Colonic mucosa (tissue), 4 donors: ENCODE data around the gene PIEZO2. TPM values are rescaled to one million over a fixed set of nuclear protein-coding genes. Genes with fewer than 3 reads are reported as not detected.

ENCODE experiments used
- DNase-seq: peaks from one replicate; pipeline ENCODE4 v3.0.0-alpha.2; 2020
- H3K27ac ChIP-seq: fragments of 200-600 bp; one replicate; pipeline ENCODE4 v1.8.0; 2021
- H3K27me3 ChIP-seq: fragments of 200-600 bp; one replicate; pipeline ENCODE4 v1.8.0; 2021
- H3K36me3 ChIP-seq: fragments of 200-600 bp; one replicate; pipeline ENCODE4 v1.8.0; 2021
- H3K4me1 ChIP-seq: fragments of 200-600 bp; one replicate; pipeline ENCODE4 v1.8.0; 2021; ENCODE audit warnings: mild to moderate bottlenecking
- H3K4me3 ChIP-seq: fragments of 200-600 bp; one replicate; pipeline ENCODE4 v1.8.0; 2021
- H3K9ac ChIP-seq, 2 donors: one replicate each; pipeline ENCODE4 v1.7.0; 2013; ENCODE audit warnings: control low read depth in 2 of 2, low read depth in 2 of 2, low read length in 2 of 2
- H3K9me3 ChIP-seq: fragments of 200-600 bp; one replicate; pipeline ENCODE4 v1.8.0; 2021
- intact Hi-C: fragments of 100-400 bp; cut with DNase I; formaldehyde crosslinking; loops from one replicate; pipeline ENCODE4 v1.14.1; 2022
- total RNA-seq, 2 donors: library from RNA; stranded (reverse); fragmentation: NEBNext Ultra II Directional in 1 of 2; extraction: Animal tissue kit (Norgen Biotek cat#: 25700) in 1 of 2; gene quantifications; one replicate each; pipeline ENCODE4 v1.2.1, GENCODE V29; 2021
- TF ChIP-seq, protein P1 (sequence below): fragments of 200-600 bp; IDR thresholded peaks from one replicate; pipeline ENCODE4 v1.8.0; 2022; ENCODE audit warnings: antibody characterized with exemption, mild to moderate bottlenecking
- donor health status: healthy.
- donor health status: DM: no; HTN: no; CAD: no.
- donor health status: DM: no; HTN: no; CAD: no.

Gene PIEZO2
- total RNA-seq, 2 donors from 2014 or later: 0.79 to 4.0 TPM

DNA sequence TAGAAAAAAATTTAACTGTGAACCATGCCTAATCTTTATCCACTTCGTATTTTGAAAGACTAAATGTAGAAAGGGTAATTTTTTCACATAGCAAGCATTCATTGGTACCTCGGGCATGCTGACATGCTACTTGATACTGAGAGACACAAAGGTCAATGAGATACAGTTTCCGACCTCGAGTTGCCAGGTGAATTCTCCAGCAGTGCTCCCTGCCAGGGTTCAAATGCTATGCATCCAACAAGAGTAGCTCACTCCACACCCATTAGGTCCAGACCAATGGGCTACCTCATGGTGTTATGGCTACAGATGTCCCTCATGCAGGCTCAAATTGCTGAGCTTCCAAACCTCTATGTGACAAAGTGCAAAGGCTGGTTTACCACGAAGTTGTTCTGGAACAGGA, 305.8 kb downstream of the PIEZO2 start:
- Histone ChIP-seq H3K4me1 (no peaks in the 10 kb centered on the region), H3K9me3 (no peaks in the 10 kb centered on the region), H3K27me3 (no peaks in the 10 kb centered on the region), H3K9ac (no peak overlapping the region), H3K36me3 (no peaks in the 10 kb centered on the region), H3K4me3 (no peak overlapping the region), H3K27ac (no peak overlapping the region)
- TF ChIP-seq, protein P1, sequence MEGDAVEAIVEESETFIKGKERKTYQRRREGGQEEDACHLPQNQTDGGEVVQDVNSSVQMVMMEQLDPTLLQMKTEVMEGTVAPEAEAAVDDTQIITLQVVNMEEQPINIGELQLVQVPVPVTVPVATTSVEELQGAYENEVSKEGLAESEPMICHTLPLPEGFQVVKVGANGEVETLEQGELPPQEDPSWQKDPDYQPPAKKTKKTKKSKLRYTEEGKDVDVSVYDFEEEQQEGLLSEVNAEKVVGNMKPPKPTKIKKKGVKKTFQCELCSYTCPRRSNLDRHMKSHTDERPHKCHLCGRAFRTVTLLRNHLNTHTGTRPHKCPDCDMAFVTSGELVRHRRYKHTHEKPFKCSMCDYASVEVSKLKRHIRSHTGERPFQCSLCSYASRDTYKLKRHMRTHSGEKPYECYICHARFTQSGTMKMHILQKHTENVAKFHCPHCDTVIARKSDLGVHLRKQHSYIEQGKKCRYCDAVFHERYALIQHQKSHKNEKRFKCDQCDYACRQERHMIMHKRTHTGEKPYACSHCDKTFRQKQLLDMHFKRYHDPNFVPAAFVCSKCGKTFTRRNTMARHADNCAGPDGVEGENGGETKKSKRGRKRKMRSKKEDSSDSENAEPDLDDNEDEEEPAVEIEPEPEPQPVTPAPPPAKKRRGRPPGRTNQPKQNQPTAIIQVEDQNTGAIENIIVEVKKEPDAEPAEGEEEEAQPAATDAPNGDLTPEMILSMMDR: no peak
- no peak for DNase-seq
- intact Hi-C loops: no loop called here

DNA sequence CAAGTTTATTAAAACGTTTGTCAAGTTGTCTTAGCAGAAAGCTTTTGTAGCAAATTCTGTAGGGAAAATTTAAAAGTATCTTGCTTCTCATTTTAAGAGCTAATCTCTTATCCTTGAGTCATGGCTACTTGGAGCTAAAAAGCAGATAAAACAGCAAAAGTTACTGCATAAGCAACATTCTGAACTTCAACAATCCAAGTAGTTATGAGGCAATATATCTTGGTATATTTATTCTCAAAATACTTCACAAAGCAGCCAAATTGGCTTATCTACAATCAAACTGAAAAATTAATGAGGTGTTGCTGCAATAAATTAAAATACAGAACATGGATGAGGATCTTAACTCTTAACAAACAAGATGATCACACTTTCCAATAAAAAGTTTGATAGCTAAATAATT, 306.5 kb downstream of the PIEZO2 start:
- Histone ChIP-seq H3K27ac (no peak overlapping the region), H3K4me1 (no peaks in the 10 kb centered on the region), H3K27me3 (no peaks in the 10 kb centered on the region), H3K9me3 (no peaks in the 10 kb centered on the region), H3K36me3 (no peaks in the 10 kb centered on the region), H3K4me3 (no peak overlapping the region), H3K9ac (no peak overlapping the region)
- DNase-seq: no peak
- intact Hi-C loops: no loop called here
- TF ChIP-seq, protein P1: no peak

DNA sequence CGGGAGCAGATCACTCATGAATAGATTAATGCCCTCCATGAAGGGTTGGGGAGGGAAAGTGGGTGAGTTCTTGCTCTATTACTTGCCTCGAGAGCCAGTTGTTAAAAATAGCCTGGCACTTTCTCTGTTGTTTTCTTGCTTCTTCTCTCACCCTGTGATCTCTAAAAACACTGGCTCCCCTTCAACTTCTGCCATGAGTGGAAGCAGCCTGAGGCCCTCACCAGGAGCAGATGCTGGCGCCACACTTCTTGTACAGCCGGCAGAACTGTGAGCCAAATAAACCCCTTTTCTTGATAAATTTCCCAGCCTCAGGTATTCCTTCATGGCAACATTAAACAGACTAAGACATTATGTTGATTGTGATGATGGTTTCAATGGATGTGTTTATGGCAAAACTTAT, 307.0 kb downstream of the PIEZO2 start:
- no peak overlapping the region for H3K27ac ChIP-seq
- no peaks in the 10 kb centered on the region for H3K27me3 ChIP-seq
- H3K36me3 ChIP-seq: no peaks in the 10 kb centered on the region
- DNase-seq: no peak
- intact Hi-C loops: no loop called here
- no peaks in the 10 kb centered on the region for H3K9me3 ChIP-seq
- no peaks in the 10 kb centered on the region for H3K4me1 ChIP-seq
- H3K4me3 ChIP-seq: no peak overlapping the region
- no peak overlapping the region for H3K9ac ChIP-seq
- TF ChIP-seq, protein P1: no peak

DNA sequence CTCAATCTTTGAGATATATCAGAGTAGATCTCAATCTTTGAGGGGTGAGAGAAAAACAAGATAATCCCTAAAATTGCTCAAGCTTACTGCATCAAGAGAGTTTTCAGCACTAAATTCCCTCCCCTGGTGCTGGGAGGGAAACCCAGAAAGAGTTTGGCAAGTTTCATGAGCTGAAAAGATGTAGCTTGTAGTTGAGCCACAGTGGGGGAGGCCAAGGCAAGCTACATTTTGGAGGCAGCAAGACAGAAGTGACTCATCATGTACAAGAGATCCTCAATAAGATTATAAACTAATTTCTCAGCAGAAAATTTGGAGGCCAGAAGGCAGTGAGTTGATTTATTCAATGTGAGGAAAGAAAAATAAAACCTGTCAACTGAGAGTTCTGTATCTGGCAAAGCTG, 308.2 kb downstream of the PIEZO2 start:
- intact Hi-C loops: no loop called here
- DNase-seq: no peak

DNA sequence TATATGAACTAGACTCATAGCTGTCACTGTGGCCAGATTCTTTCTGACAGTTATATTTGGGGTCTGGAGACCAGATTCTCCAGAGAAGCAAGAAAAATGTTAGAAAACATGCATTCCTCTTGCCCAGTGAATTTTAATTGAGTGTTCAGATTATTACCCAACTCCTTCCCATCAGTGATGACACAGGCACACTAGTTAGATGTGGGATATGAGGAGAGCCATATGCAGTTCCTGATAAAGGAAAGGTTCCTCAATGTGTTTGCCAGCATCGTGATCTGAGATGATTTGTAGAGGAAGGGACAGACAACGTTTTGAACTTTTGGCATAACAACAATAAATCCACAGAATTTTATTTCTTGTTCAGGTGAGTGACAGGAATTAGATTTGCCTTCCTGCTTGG, 308.6 kb downstream of the PIEZO2 start:
- no peaks in the 10 kb centered on the region for H3K27me3 ChIP-seq
- H3K9ac ChIP-seq: no peak overlapping the region
- intact Hi-C loops: no loop called here
- H3K27ac ChIP-seq: no peak overlapping the region
- no peak overlapping the region for H3K4me3 ChIP-seq
- TF ChIP-seq, protein P1: no peak
- DNase-seq: no peak
- H3K4me1 ChIP-seq: no peaks in the 10 kb centered on the region
- no peaks in the 10 kb centered on the region for H3K9me3 ChIP-seq
- no peaks in the 10 kb centered on the region for H3K36me3 ChIP-seq

More for the DNA sequence above, 308.2 kb downstream of the PIEZO2 start:
- Histone ChIP-seq H3K9ac (no peak overlapping the region), H3K36me3 (no peaks in the 10 kb centered on the region), H3K9me3 (no peaks in the 10 kb centered on the region), H3K4me3 (no peak overlapping the region), H3K27me3 (no peaks in the 10 kb centered on the region), H3K4me1 (no peaks in the 10 kb centered on the region), H3K27ac (no peak overlapping the region)
- TF ChIP-seq, protein P1: no peak

DNA sequence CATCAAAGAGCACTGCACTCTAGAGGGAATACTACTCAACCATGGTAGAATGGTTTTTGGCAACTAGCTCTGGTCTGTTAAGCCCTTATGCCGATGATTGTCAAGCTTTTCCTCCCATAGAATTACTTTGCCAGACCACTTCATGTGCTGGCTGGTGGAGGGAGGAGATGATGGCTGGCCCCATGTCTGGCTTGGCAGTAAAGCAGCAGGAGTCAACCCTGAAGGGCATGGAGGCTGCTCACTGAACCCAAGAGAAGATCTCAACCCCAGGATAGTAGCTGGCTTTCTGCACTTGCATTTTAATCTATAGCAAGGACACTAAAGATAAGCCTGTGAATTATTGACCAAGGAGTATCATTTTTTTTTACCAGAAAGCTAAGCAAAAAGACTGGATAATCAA, 309.9 kb downstream of the PIEZO2 start:
- H3K4me1 ChIP-seq: no peaks in the 10 kb centered on the region
- DNase-seq: no peak
- H3K9me3 ChIP-seq: no peaks in the 10 kb centered on the region
- H3K27me3 ChIP-seq: no peaks in the 10 kb centered on the region
- no peak overlapping the region for H3K27ac ChIP-seq
- no peak overlapping the region for H3K9ac ChIP-seq
- no peak overlapping the region for H3K4me3 ChIP-seq
- intact Hi-C loops: no loop called here
- H3K36me3 ChIP-seq: no peaks in the 10 kb centered on the region
- TF ChIP-seq, protein P1: no peak
